GM12892 (cell line): Measurements from ENCODE around the gene TUBGCP3.

Experiments used
- POLR2A ChIP-seq: IDR thresholded peaks from 2 replicates; pipeline ENCODE4 v1.6.1; 2011; ENCODE audit warnings: low read depth, low read length, control low read depth
- TAF1 ChIP-seq: IDR thresholded peaks from 2 replicates; pipeline ENCODE4 v1.6.1; 2011; ENCODE audit warnings: low read depth, mild to moderate bottlenecking, control low read depth, low read length, borderline replicate concordance

DNA sequence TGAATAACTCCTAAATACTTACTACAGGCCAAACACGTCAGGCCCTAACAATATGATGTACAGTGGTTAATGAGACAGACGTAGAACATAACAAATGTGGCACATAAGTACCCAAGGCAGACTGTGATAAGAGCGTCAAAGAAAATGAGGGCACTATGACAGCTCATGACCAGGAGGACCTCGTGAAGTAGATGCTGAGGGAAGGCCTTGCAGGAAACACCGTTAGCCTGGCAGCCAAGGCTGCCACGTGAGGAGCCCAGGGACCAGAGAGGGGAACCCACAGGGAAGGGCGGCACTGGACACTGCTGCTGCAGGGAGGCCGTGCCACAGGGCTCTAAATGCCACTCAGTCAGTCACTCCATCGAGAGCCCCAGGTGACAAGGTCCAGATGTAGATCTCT lies 5.7 kb downstream of the TUBGCP3 start:
- TF ChIP-seq POLR2A, result no peak
- TF ChIP-seq TAF1, result no peak
